NCI-H2227 (cell line): ENCODE measurements around the gene ZFP28.

Experiments
- DNase-seq: peaks from one replicate; lab custom pipeline; 2025; ENCODE audit not compliant: unreplicated experiment; lab: John Stamatoyannopoulos, UW

ZFP28 gene

GRCh38 chr19:56538761-56539263 lies at the start of gene ZFP28:
Gene ZFP28 (plus strand): TSS chr19:56538948. CDS start chr19:56539019, 71 bp downstream.
- peak; percentile 98 for DNase-seq

- no peak for DNase-seq
Observed at GRCh38 chr19:56491399-56491798, 47.3 kb upstream of the ZFP28 start.

- no peak for DNase-seq
Observed at GRCh38 chr19:56504581-56504980, 34.2 kb upstream of the ZFP28 start.

- peak; percentile 100 for DNase-seq
Observed at GRCh38 chr19:56507446-56508289, 31.1 kb upstream of the ZFP28 start, which contains the start of gene ZNF471. Gene ZNF471 (plus strand): TSS chr19:56507855. CDS start chr19:56511572, 3,717 bp downstream.

GRCh38 chr19:56508290-56508778 lies 30.4 kb upstream of the ZFP28 start:
- no peak for DNase-seq

GRCh38 chr19:56525214-56525860 lies 13.4 kb upstream of the ZFP28 start:
- no peak for DNase-seq

- no peak for DNase-seq
Observed at GRCh38 chr19:56537442-56537841, 1.3 kb upstream of the ZFP28 start.

- peak; percentile 98 for DNase-seq
Observed at GRCh38 chr19:56538254-56538760, 441 bp upstream of the ZFP28 start.

GRCh38 chr19:56543776-56544175 lies 5.0 kb downstream of the ZFP28 start:
- DNase-seq = no peak

GRCh38 chr19:56547535-56547934 lies 8.8 kb downstream of the ZFP28 start:
- DNase-seq = no peak

GRCh38 chr19:56554272-56554869 lies 15.6 kb downstream of the ZFP28 start:
- no peak for DNase-seq

- no peak for DNase-seq
Observed at GRCh38 chr19:56562766-56563165, 24.0 kb downstream of the ZFP28 start.

GRCh38 chr19:56566904-56567273 lies 28.1 kb downstream of the ZFP28 start:
- DNase-seq = peak; percentile 86

- peak; percentile 99 for DNase-seq
Observed at GRCh38 chr19:56567274-56568120, 28.7 kb downstream of the ZFP28 start, which contains the start of gene ZNF470. Gene ZNF470 (plus strand): TSS chr19:56567468. CDS start chr19:56570312, 2,844 bp downstream.

GRCh38 chr19:56572589-56572988 lies 33.8 kb downstream of the ZFP28 start:
- DNase-seq = no peak

- DNase-seq = no peak
Observed at GRCh38 chr19:56573914-56574313, 35.2 kb downstream of the ZFP28 start.

- no peak for DNase-seq
Observed at GRCh38 chr19:56577719-56578602, 39.2 kb downstream of the ZFP28 start.

GRCh38 chr19:56594446-56594782 lies 55.7 kb downstream of the ZFP28 start:
- DNase-seq = no peak

- peak; percentile 99 for DNase-seq
Observed at GRCh38 chr19:56594783-56595547, 56.2 kb downstream of the ZFP28 start, which contains the start of gene ZNF71. Gene ZNF71 (plus strand): TSS chr19:56595302. CDS start chr19:56601559, 6,257 bp downstream.
